OCI-LY3 (cell line): ENCODE measurements around the gene CAMK2A.

Source experiments
- EZH2phosphoT487 ChIP-seq: fragments of 200-600 bp; shearing (Covaris generic); IDR thresholded peaks from 2 replicates; pipeline ENCODE4 v1.6.1; 2018; ENCODE audit warnings: antibody characterized with exemption, mixed run types, low read depth
- TF ChIP-seq, protein P1 (sequence below): fragments of 200-600, 300-600 bp; sonication (generic); IDR thresholded peaks from 2 replicates; pipeline ENCODE4 v1.5.1; 2014; ENCODE audit warnings: antibody characterized with exemption, low read length, low read depth

DNA sequence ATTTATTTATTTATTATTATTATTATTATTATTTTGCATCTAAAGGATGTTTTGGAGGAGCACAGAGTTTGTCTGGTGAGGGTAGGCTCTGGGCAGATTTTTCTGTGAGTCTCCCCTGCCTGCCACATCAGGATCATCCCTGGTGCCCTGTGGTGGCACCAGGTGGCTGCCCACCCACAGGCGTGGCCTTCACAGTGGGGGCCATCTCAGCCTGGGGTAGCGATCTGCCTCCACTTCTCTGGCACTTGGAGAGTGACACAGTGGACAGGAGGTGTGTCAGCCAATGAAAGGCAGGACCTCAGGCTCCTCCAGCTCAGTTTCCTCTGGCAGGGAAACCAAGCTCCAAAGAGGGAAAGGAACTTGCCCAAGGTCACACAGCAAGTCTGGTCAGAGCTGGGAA is 69.7 kb downstream of the CAMK2A start:
- TF ChIP-seq, protein P1, sequence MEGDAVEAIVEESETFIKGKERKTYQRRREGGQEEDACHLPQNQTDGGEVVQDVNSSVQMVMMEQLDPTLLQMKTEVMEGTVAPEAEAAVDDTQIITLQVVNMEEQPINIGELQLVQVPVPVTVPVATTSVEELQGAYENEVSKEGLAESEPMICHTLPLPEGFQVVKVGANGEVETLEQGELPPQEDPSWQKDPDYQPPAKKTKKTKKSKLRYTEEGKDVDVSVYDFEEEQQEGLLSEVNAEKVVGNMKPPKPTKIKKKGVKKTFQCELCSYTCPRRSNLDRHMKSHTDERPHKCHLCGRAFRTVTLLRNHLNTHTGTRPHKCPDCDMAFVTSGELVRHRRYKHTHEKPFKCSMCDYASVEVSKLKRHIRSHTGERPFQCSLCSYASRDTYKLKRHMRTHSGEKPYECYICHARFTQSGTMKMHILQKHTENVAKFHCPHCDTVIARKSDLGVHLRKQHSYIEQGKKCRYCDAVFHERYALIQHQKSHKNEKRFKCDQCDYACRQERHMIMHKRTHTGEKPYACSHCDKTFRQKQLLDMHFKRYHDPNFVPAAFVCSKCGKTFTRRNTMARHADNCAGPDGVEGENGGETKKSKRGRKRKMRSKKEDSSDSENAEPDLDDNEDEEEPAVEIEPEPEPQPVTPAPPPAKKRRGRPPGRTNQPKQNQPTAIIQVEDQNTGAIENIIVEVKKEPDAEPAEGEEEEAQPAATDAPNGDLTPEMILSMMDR = no peak
- no peak for TF ChIP-seq EZH2phosphoT487
